Loucy (cell line): ENCODE data around the gene PBX2.

Experiments used
- H2AFZ ChIP-seq: fragments of 200-600 bp; sonication (generic); 2 replicates; pipeline ENCODE4 v1.6.0; 2016; ENCODE audit warnings: antibody characterized with exemption, mild to moderate bottlenecking, low read length, moderate library complexity
- H3F3A ChIP-seq: fragments of 200-600 bp; 2 replicates; pipeline ENCODE4 v1.6.0; 2016; ENCODE audit warnings: antibody characterized with exemption, low read depth, mild to moderate bottlenecking
- H3K27me3 ChIP-seq: fragments of 200-600 bp; sonication (generic); 2 replicates; pipeline ENCODE4 v1.6.1; 2014; ENCODE audit warnings: low read length, mild to moderate bottlenecking; ENCODE audit not compliant: insufficient read depth, poor library complexity, severe bottlenecking
- H3K36me3 ChIP-seq: fragments of 200-600 bp; sonication (generic); 2 replicates; pipeline ENCODE4 v1.6.1; 2016; ENCODE audit warnings: low read length; ENCODE audit not compliant: insufficient read depth
- H3K4me1 ChIP-seq: fragments of 200-600 bp; sonication (generic); 2 replicates; pipeline ENCODE4 v1.5.1; 2014; ENCODE audit warnings: low read length, mild to moderate bottlenecking; ENCODE audit not compliant: insufficient read depth, poor library complexity, severe bottlenecking
- H3K4me2 ChIP-seq: fragments of 200-600 bp; sonication (generic); 2 replicates; pipeline ENCODE4 v1.6.0; 2014; ENCODE audit warnings: antibody characterized with exemption, low read length, low read depth, mild to moderate bottlenecking; ENCODE audit not compliant: poor library complexity, severe bottlenecking
- H3K4me3 ChIP-seq: fragments of 200-600 bp; sonication (generic); 2 replicates; pipeline ENCODE4 v1.5.1; 2014; ENCODE audit warnings: low read length, mild to moderate bottlenecking, mixed read lengths; ENCODE audit not compliant: poor library complexity, severe bottlenecking
- H3K79me2 ChIP-seq: fragments of 200-600 bp; sonication (generic); 2 replicates; pipeline ENCODE4 v1.6.1; 2014; ENCODE audit warnings: low read length; ENCODE audit not compliant: insufficient read depth
- H3K9ac ChIP-seq: fragments of 200-600 bp; sonication (generic); 2 replicates; pipeline ENCODE4 v1.6.0; 2014; ENCODE audit warnings: mild to moderate bottlenecking, low read depth, low read length, moderate library complexity; ENCODE audit not compliant: poor library complexity, severe bottlenecking
- H3K9me2 ChIP-seq: fragments of 200-600 bp; sonication (generic); replicated peaks from 2 replicates; pipeline ENCODE4 v1.6.1; 2016; ENCODE audit warnings: low read depth, low read length, mixed read lengths
- H3K9me3 ChIP-seq: fragments of 200-600 bp; sonication (generic); 2 replicates; pipeline ENCODE4 v1.6.1; 2014; ENCODE audit warnings: mild to moderate bottlenecking, antibody characterized with exemption, low read length, low read depth; ENCODE audit not compliant: insufficient read depth
- H4K20me1 ChIP-seq: fragments of 200-600 bp; sonication (generic); 2 replicates; pipeline ENCODE4 v1.6.0; 2014; ENCODE audit warnings: antibody characterized with exemption, low read length, mild to moderate bottlenecking; ENCODE audit not compliant: insufficient read depth, poor library complexity, severe bottlenecking
- CTCF ChIP-seq: fragments of 200-600 bp; sonication (generic); conservative IDR thresholded peaks from 2 replicates; pipeline ENCODE4 v1.5.1; 2014; ENCODE audit warnings: mild to moderate bottlenecking, antibody characterized with exemption, low read length
- EZH2phosphoT487 ChIP-seq: fragments of 200-600 bp; IDR thresholded peaks from 2 replicates; pipeline ENCODE4 v1.6.1; 2018; ENCODE audit warnings: antibody characterized with exemption, mild to moderate bottlenecking, moderate library complexity, borderline replicate concordance

Gene PBX2

GRCh38 chr6:32181915-32182529 lies 8.0 kb downstream of the PBX2 start:
- H3K4me3 ChIP-seq = no peak overlapping the region
- no peaks in the 10 kb centered on the region for H3K9me2 ChIP-seq
- H2AFZ ChIP-seq = no peak overlapping the region
- H3K9ac ChIP-seq = no peak overlapping the region
- peaks cover 2% of the 10 kb centered on the region for H4K20me1 ChIP-seq
- peaks cover 12% of the 10 kb centered on the region for H3K4me1 ChIP-seq
- peaks cover 37% of the 10 kb centered on the region for H3K79me2 ChIP-seq
- peaks cover 4% of the 10 kb centered on the region; the same call in 1 of the 2 replicates for H3F3A ChIP-seq
- no peaks in the 10 kb centered on the region for H3K9me3 ChIP-seq
- no peaks in the 10 kb centered on the region for H3K27me3 ChIP-seq
- TF ChIP-seq EZH2phosphoT487 = no peak
- TF ChIP-seq CTCF = no peak
- no peak overlapping the region for H3K4me2 ChIP-seq
- peaks cover 20% of the 10 kb centered on the region; the same call in 1 of the 2 replicates for H3K36me3 ChIP-seq

GRCh38 chr6:32181148-32181702 lies 8.8 kb downstream of the PBX2 start:
- H3K4me1 ChIP-seq = peaks cover 20% of the 10 kb centered on the region
- peaks cover 13% of the 10 kb centered on the region; the same call in 1 of the 2 replicates for H3K36me3 ChIP-seq
- H3K9me3 ChIP-seq = no peaks in the 10 kb centered on the region
- H2AFZ ChIP-seq = no peak overlapping the region
- TF ChIP-seq EZH2phosphoT487 (no peak), CTCF (no peak)
- H3K4me2 ChIP-seq = peak overlapping the region; percentile 34
- H3K9ac ChIP-seq = no peak overlapping the region
- peaks cover 4% of the 10 kb centered on the region; the same call in 1 of the 2 replicates for H3F3A ChIP-seq
- H3K27me3 ChIP-seq = no peaks in the 10 kb centered on the region
- H4K20me1 ChIP-seq = peaks cover 2% of the 10 kb centered on the region
- H3K9me2 ChIP-seq = no peaks in the 10 kb centered on the region
- no peak overlapping the region for H3K4me3 ChIP-seq
- peaks cover 43% of the 10 kb centered on the region for H3K79me2 ChIP-seq

GRCh38 chr6:32179766-32180405 lies 10.1 kb downstream of the PBX2 start:
- peaks cover 30% of the 10 kb centered on the region for H3K4me1 ChIP-seq

More at GRCh38 chr6:32179766-32180405, 10.1 kb downstream of the PBX2 start:
- peak overlapping the region; percentile 93 for H3K9ac ChIP-seq
- peaks cover 53% of the 10 kb centered on the region for H3K79me2 ChIP-seq
- H2AFZ ChIP-seq = no peak overlapping the region
- H3K9me3 ChIP-seq = no peaks in the 10 kb centered on the region
- peak overlapping the region; percentile 90 for H3K4me2 ChIP-seq
- TF ChIP-seq EZH2phosphoT487 (no peak), CTCF (no peak)
- H3K4me3 ChIP-seq = peak overlapping the region; percentile 88
- H3K9me2 ChIP-seq = no peaks in the 10 kb centered on the region
- no peaks in the 10 kb centered on the region for H3K27me3 ChIP-seq
- peaks cover 13% of the 10 kb centered on the region; the same call in 1 of the 2 replicates for H3K36me3 ChIP-seq
- H3F3A ChIP-seq = peaks cover 4% of the 10 kb centered on the region; the same call in 1 of the 2 replicates
- H4K20me1 ChIP-seq = no peaks in the 10 kb centered on the region
